Caco-2 (cell line): Measurements from ENCODE around the gene TRIO. TPM values are rescaled to one million over a fixed set of nuclear protein-coding genes. Genes with fewer than 3 reads are reported as not detected.

Source experiments
- BruUV-seq: library from RNA; stranded (reverse); fragments of 400-500 nt; replicated peaks from 2 replicates; lab custom pipeline; 2021; lab: Mats Ljungman, UMichigan
- CTCF ChIA-PET: fragments of 300-600 bp; sonication (Branson Sonifier 250); formaldehyde crosslinking; loops from one replicate; lab custom pipeline; 2022; ENCODE audit warnings: antibody characterized with exemption; lab: Charles Lee
- POLR2A ChIA-PET: fragments of 300-600 bp; sonication (Branson Sonifier 250); formaldehyde crosslinking; loops from one replicate; lab custom pipeline; 2022; ENCODE audit warnings: antibody characterized with exemption; lab: Charles Lee
- DNase-seq, 2 experiments: peaks; one replicate each; pipeline versions ENCODE4 v3.0.0 to v3.0.0-alpha.2; 2020 to 2022
- H3K27me3 ChIP-seq: replicated peaks from 2 replicates; pipeline ENCODE4 v1.6.0; 2011; ENCODE audit warnings: low read length; ENCODE audit not compliant: control insufficient read depth, insufficient read depth
- H3K36me3 ChIP-seq: 2 replicates; pipeline ENCODE4 v1.5.1; 2011; ENCODE audit warnings: low read length; ENCODE audit not compliant: control insufficient read depth, insufficient read depth
- H3K4me1 ChIP-seq: fragments of 250-450 bp; sonication (Bioruptor Pico); 2 replicates; pipeline ENCODE4 v1.5.1; 2020; ENCODE audit warnings: mild to moderate bottlenecking
- H3K4me3 ChIP-seq: 2 replicates; pipeline ENCODE4 v1.5.1; 2011; ENCODE audit warnings: low read depth, mild to moderate bottlenecking, control low read depth, low read length
- H3K9me3 ChIP-seq: fragments of 250-450 bp; sonication (Bioruptor Pico); 2 replicates; pipeline ENCODE4 v1.5.1; 2020; ENCODE audit warnings: mild to moderate bottlenecking, moderate library complexity
- H3K27ac Mint-ChIP-seq: one replicate; pipeline ENCODE4 v1.8.0; 2022; ENCODE audit warnings: mixed read lengths; ENCODE audit not compliant: unreplicated experiment
- H3K27me3 Mint-ChIP-seq: one replicate; pipeline ENCODE4 v1.8.0; 2022; ENCODE audit warnings: mixed read lengths; ENCODE audit not compliant: insufficient read depth, unreplicated experiment
- H3K36me3 Mint-ChIP-seq: one replicate; pipeline ENCODE4 v1.8.0; 2022; ENCODE audit warnings: mild to moderate bottlenecking, mixed read lengths; ENCODE audit not compliant: insufficient read depth, unreplicated experiment
- H3K4me1 Mint-ChIP-seq: one replicate; pipeline ENCODE4 v1.8.0; 2022; ENCODE audit warnings: low read depth, mixed read lengths; ENCODE audit not compliant: unreplicated experiment
- H3K4me3 Mint-ChIP-seq: one replicate; pipeline ENCODE4 v1.8.0; 2022; ENCODE audit warnings: mild to moderate bottlenecking, moderate library complexity, mixed read lengths; ENCODE audit not compliant: unreplicated experiment
- H3K9me3 Mint-ChIP-seq: one replicate; pipeline ENCODE4 v1.8.0; 2022; ENCODE audit warnings: mixed read lengths; ENCODE audit not compliant: unreplicated experiment
- CTCF ChIP-seq, 2 experiments: fragments of 200-600 bp in 1 of 2; IDR thresholded peaks; 1 replicate in 1 of 2; 2 replicates in 1 of 2; pipeline versions ENCODE4 v1.5.1 to v1.8.0; 2011 to 2022; ENCODE audit warnings: antibody characterized with exemption in 1 of 2, control low read depth in 1 of 2, inconsistent platforms in 1 of 2, low read depth in 1 of 2, low read length in 1 of 2, mild to moderate bottlenecking in 1 of 2, moderate library complexity in 1 of 2; ENCODE audit not compliant: insufficient read depth in 1 of 2, severe bottlenecking in 1 of 2, unreplicated experiment in 1 of 2
- intact Hi-C: fragments of 100-400 bp; cut with micrococcal nuclease; formaldehyde crosslinking; loops from one replicate; pipeline ENCODE4 v1.10.0; 2022; ENCODE audit not compliant: unreplicated experiment
- total RNA-seq: library from RNA; stranded (reverse); gene quantifications from 2 replicates; pipeline ENCODE4 v1.2.3, GENCODE V29; 2022

The TRIO gene
- total RNA-seq, 1 experiment from 2014 or later, result 92.0 TPM

- Mint-ChIP-seq H3K27me3 (no peaks in the 10 kb centered on the region), H3K9me3 (no peaks in the 10 kb centered on the region), H3K27ac (no peak overlapping the region), H3K4me1 (no peaks in the 10 kb centered on the region), H3K36me3 (peaks cover 54% of the 10 kb centered on the region), H3K4me3 (no peak overlapping the region)
- intact Hi-C loops, result no loop called here
- no peak for DNase-seq
- no peaks in the 10 kb centered on the region for H3K27me3 ChIP-seq
- BruUV-seq, result no TSS peak
- no peak for TF ChIP-seq CTCF (IDR thresholded peaks at IDR 0.05; ENCODE audit: insufficient read depth in 1 of 2, low read depth in 1 of 2, low read length in 1 of 2, severe bottlenecking in 1 of 2, unreplicated experiment in 1 of 2)
- no peaks in the 10 kb centered on the region for H3K4me1 ChIP-seq
- H3K4me3 ChIP-seq, result no peak overlapping the region
- no peaks in the 10 kb centered on the region for H3K9me3 ChIP-seq
- ChIA-PET CTCF (no interaction called here), POLR2A (no interaction called here)
- H3K36me3 ChIP-seq, result 0 out of 2 replicates have a peak, but pooled peaks cover 1% of the 10 kb centered on the region
Measured at GRCh38 chr5:14292766-14293658, 149.9 kb downstream of the TRIO start.

- H3K9me3 ChIP-seq, result no peaks in the 10 kb centered on the region
- no peaks in the 10 kb centered on the region for H3K4me1 Mint-ChIP-seq
- H3K36me3 ChIP-seq, result 0 out of 2 replicates have a peak, but pooled peaks cover 1% of the 10 kb centered on the region
- no peaks in the 10 kb centered on the region for H3K27me3 ChIP-seq
- no peak overlapping the region for H3K4me3 Mint-ChIP-seq
- CTCF ChIA-PET, result no interaction called here
- TF ChIP-seq CTCF (IDR thresholded peaks at IDR 0.05; ENCODE audit: insufficient read depth in 1 of 2, low read depth in 1 of 2, low read length in 1 of 2, severe bottlenecking in 1 of 2, unreplicated experiment in 1 of 2), result no peak
- H3K9me3 Mint-ChIP-seq, result no peaks in the 10 kb centered on the region
- no TSS peak for BruUV-seq
- intact Hi-C loops, result no loop called here
- H3K27me3 Mint-ChIP-seq, result no peaks in the 10 kb centered on the region
- H3K4me1 ChIP-seq, result no peaks in the 10 kb centered on the region
- no peak overlapping the region for H3K4me3 ChIP-seq
- H3K36me3 Mint-ChIP-seq, result peaks cover 30% of the 10 kb centered on the region
- H3K27ac Mint-ChIP-seq, result no peak overlapping the region
- POLR2A ChIA-PET, result no interaction called here
- no peak for DNase-seq
Measured at GRCh38 chr5:14295610-14296009, 152.5 kb downstream of the TRIO start.

GRCh38 chr5:14296533-14297331, 153.6 kb downstream of the TRIO start:
- H3K9me3 Mint-ChIP-seq, result no peaks in the 10 kb centered on the region
- H3K27me3 Mint-ChIP-seq, result no peaks in the 10 kb centered on the region
- H3K36me3 ChIP-seq, result 0 out of 2 replicates have a peak, but pooled peaks cover 1% of the 10 kb centered on the region
- H3K27me3 ChIP-seq, result no peaks in the 10 kb centered on the region
- H3K4me3 ChIP-seq, result no peak overlapping the region
- no peak overlapping the region for H3K4me3 Mint-ChIP-seq
- H3K27ac Mint-ChIP-seq, result no peak overlapping the region
- H3K4me1 ChIP-seq, result no peaks in the 10 kb centered on the region
- no peak for TF ChIP-seq CTCF (IDR thresholded peaks at IDR 0.05; ENCODE audit: insufficient read depth in 1 of 2, low read depth in 1 of 2, low read length in 1 of 2, severe bottlenecking in 1 of 2, unreplicated experiment in 1 of 2)
- ChIA-PET POLR2A (no interaction called here), CTCF (no interaction called here)
- DNase-seq, result no peak
- no TSS peak for BruUV-seq
- intact Hi-C loops, result no loop called here
- no peaks in the 10 kb centered on the region for H3K9me3 ChIP-seq
- H3K4me1 Mint-ChIP-seq, result no peaks in the 10 kb centered on the region
- H3K36me3 Mint-ChIP-seq, result peaks cover 22% of the 10 kb centered on the region
